Liver (tissue), 9 donors: ENCODE measurements around the gene RCBTB1. TPM values are rescaled to one million over a fixed set of nuclear protein-coding genes. Genes with fewer than 3 reads are reported as not detected.
"Not testable (repeated sequence)": the region's sequence is repeated elsewhere in the genome, so short reads cannot be mapped to it uniquely, and the experiment has no call there.

Experiments used
- DNase-seq: peaks from one replicate; pipeline ENCODE4 v3.0.0-alpha.2; 2017; ENCODE audit warnings: low spot score
- H3K27ac ChIP-seq, 2 donors: one replicate each; pipeline ENCODE4 v1.7.0; 2013; ENCODE audit warnings: inconsistent platforms in 2 of 2, low read length in 2 of 2, control low read depth in 1 of 2, low read depth in 1 of 2, mild to moderate bottlenecking in 1 of 2
- H3K27me3 ChIP-seq, 4 donors: one replicate each; pipeline versions ENCODE4 v1.6.1 to v1.7.0; 2013; ENCODE audit warnings: low read length in 3 of 4, inconsistent platforms in 1 of 4, mild to moderate bottlenecking in 1 of 4, moderate library complexity in 1 of 4; ENCODE audit not compliant: control insufficient read depth in 4 of 4, insufficient read depth in 4 of 4
- H3K36me3 ChIP-seq, 4 donors: one replicate each; pipeline versions ENCODE4 v1.6.1 to v1.7.0; 2013; ENCODE audit warnings: low read length in 3 of 4, mild to moderate bottlenecking in 3 of 4, low read depth in 1 of 4, moderate library complexity in 1 of 4; ENCODE audit not compliant: control insufficient read depth in 4 of 4, insufficient read depth in 3 of 4
- H3K4me1 ChIP-seq, 4 donors: one replicate each; pipeline versions ENCODE4 v1.6.1 to v1.7.0; 2013; ENCODE audit warnings: low read length in 3 of 4, mild to moderate bottlenecking in 3 of 4, moderate library complexity in 1 of 4; ENCODE audit not compliant: control insufficient read depth in 4 of 4, insufficient read depth in 4 of 4
- H3K4me3 ChIP-seq, 3 donors: one replicate each; pipeline versions ENCODE4 v1.6.1 to v1.7.0; 2013; ENCODE audit warnings: low read length in 3 of 3, control low read depth in 1 of 3, low read depth in 1 of 3, mild to moderate bottlenecking in 1 of 3
- H3K9ac ChIP-seq, 2 donors: one replicate each; pipeline ENCODE4 v1.7.0; 2013; ENCODE audit warnings: low read length in 2 of 2, mild to moderate bottlenecking in 2 of 2, moderate library complexity in 2 of 2, control low read depth in 1 of 2, low read depth in 1 of 2
- H3K9me3 ChIP-seq, 4 donors: one replicate each; pipeline versions ENCODE4 v1.6.1 to v1.7.0; 2013; ENCODE audit warnings: low read length in 3 of 4; ENCODE audit not compliant: control insufficient read depth in 4 of 4
- FOXA1 ChIP-seq: IDR thresholded peaks from 2 replicates; pipeline ENCODE4 v1.6.1; 2016; ENCODE audit warnings: antibody characterized with exemption
- FOXA2 ChIP-seq: IDR thresholded peaks from 2 replicates; pipeline ENCODE4 v1.6.1; 2016; ENCODE audit warnings: antibody characterized with exemption
- GABPA ChIP-seq, 2 donors: IDR thresholded peaks in 1 of 2; conservative IDR thresholded peaks in 1 of 2; 2 replicates each; pipeline ENCODE4 v1.6.1; 2016; ENCODE audit warnings: antibody characterized with exemption in 2 of 2, mild to moderate bottlenecking in 1 of 2, moderate library complexity in 1 of 2
- HNF4G ChIP-seq: IDR thresholded peaks from 2 replicates; pipeline ENCODE4 v1.6.1; 2016; ENCODE audit warnings: antibody characterized with exemption
- JUND ChIP-seq, 2 donors: IDR thresholded peaks; 2 replicates each; pipeline ENCODE4 v1.6.1; 2016; ENCODE audit warnings: antibody characterized with exemption in 2 of 2
- NR2F2 ChIP-seq: IDR thresholded peaks from 2 replicates; pipeline ENCODE4 v1.6.1; 2016; ENCODE audit warnings: antibody characterized with exemption
- RAD21 ChIP-seq, 2 donors: IDR thresholded peaks; 2 replicates each; pipeline ENCODE4 v1.6.1; 2016; ENCODE audit warnings: antibody characterized with exemption in 2 of 2, mild to moderate bottlenecking in 2 of 2
- RXRA ChIP-seq, 2 donors: IDR thresholded peaks; 2 replicates each; pipeline ENCODE4 v1.6.1; 2017 to 2018; ENCODE audit warnings: antibody characterized with exemption in 2 of 2, mild to moderate bottlenecking in 1 of 2
- SP1 ChIP-seq: IDR thresholded peaks from 2 replicates; pipeline ENCODE4 v1.6.1; 2018; ENCODE audit warnings: antibody characterized with exemption, mild to moderate bottlenecking
- YY1 ChIP-seq: IDR thresholded peaks from 2 replicates; pipeline ENCODE4 v1.6.1; 2016; ENCODE audit warnings: antibody characterized with exemption, mild to moderate bottlenecking
- WGBS: extraction: QIAGEN DNeasy Blood & Tissue Kit; methylation state at CpG from one replicate; pipeline ENCODE4 v1.1.7; 2013; 5-methylcytosine and 5-hydroxymethylcytosine counted together
- polyA plus RNA-seq, 2 donors: library from polyadenylated mRNA; stranded (reverse) in 1 of 2; unstranded in 1 of 2; fragments of 200-250 nt in 1 of 2; fragments of >200 nt in 1 of 2; fragmentation: Nextera tagmentation in 1 of 2; extraction: Ambion mirVana in 1 of 2; gene quantifications; one replicate each; pipeline versions ENCODE4 v1.2.1 to v1.2.3, GENCODE V29; 2013 to 2015
- total RNA-seq, 2 donors: library from RNA; depleted of rRNA; stranded (reverse); fragments of >200 nt; gene quantifications; one replicate each; pipeline ENCODE4 v1.2.3, GENCODE V29; 2014
- TF ChIP-seq, protein P1 (sequence below): IDR thresholded peaks from 2 replicates; pipeline ENCODE4 v1.6.1; 2016; ENCODE audit warnings: antibody characterized with exemption
- TF ChIP-seq, protein P2 (sequence below): IDR thresholded peaks from 2 replicates; pipeline ENCODE4 v1.6.1; 2016; ENCODE audit warnings: antibody characterized with exemption
- TF ChIP-seq, protein P3 (sequence below): fragments of 150-350 bp; IDR thresholded peaks from 2 replicates; pipeline ENCODE4 v1.5.1; 2017; ENCODE audit warnings: improper control_type of control experiment, low read depth, low read length; ENCODE audit not compliant: missing input control
- donor health status: healthy.
- donor health status: healthy.
- donor health status: healthy.
- donor health status: healthy.
- donor health status: healthy.

Gene RCBTB1
- total and polyA plus RNA-seq, 4 donors: 3.9 to 9.0 (median 6.5) TPM

DNA sequence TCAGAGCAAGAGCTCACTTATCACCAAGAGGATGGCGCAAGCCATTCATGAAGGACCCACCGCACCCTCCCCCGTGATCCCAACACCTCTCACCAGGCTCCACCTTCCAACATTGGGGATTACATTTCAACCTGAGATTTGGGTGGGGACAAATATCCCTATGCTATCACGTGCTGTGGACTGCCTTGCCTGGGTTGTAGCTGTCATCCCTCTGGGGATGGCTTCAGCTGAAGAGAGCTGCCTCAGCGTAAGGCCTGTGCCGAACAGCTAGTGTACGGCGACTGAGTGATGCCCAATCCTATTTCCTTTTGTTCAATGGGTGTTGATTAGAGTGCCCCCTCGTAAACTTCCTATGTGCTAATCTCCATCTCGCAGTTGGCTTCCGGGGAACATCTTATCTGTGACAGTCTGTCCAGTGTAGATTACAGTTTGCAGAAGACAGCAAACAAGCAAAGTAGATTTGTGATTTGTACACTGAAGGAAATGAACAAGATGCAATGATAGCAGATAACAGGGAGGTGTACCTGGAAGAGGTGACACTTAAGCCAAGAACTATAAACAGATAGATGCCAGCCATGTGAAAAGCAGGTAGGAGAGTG, 11.8 kb upstream of the RCBTB1 start:
- no peak overlapping the region for H3K4me3 ChIP-seq
- H3K27me3 ChIP-seq: no peaks in the 10 kb centered on the region
- no peaks in the 10 kb centered on the region for H3K36me3 ChIP-seq
- WGBS: 73% methylated on average over 11 of the region's 11 CpGs
- DNase-seq: no peak
- no peak overlapping the region for H3K9ac ChIP-seq
- TF ChIP-seq GABPA (IDR thresholded peaks at IDR 0.05 in 1 of 2, conservative IDR thresholded peaks at IDR 0.05 in 1 of 2) (no peak), YY1 (no peak), FOXA2 (no peak), SP1 (no peak), HNF4G (no peak)
- TF ChIP-seq, protein P1, sequence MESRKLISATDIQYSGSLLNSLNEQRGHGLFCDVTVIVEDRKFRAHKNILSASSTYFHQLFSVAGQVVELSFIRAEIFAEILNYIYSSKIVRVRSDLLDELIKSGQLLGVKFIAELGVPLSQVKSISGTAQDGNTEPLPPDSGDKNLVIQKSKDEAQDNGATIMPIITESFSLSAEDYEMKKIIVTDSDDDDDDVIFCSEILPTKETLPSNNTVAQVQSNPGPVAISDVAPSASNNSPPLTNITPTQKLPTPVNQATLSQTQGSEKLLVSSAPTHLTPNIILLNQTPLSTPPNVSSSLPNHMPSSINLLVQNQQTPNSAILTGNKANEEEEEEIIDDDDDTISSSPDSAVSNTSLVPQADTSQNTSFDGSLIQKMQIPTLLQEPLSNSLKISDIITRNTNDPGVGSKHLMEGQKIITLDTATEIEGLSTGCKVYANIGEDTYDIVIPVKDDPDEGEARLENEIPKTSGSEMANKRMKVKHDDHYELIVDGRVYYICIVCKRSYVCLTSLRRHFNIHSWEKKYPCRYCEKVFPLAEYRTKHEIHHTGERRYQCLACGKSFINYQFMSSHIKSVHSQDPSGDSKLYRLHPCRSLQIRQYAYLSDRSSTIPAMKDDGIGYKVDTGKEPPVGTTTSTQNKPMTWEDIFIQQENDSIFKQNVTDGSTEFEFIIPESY: no peak
- no peaks in the 10 kb centered on the region for H3K4me1 ChIP-seq
- H3K9me3 ChIP-seq: no peaks in the 10 kb centered on the region
- H3K27ac ChIP-seq: no peak overlapping the region

DNA sequence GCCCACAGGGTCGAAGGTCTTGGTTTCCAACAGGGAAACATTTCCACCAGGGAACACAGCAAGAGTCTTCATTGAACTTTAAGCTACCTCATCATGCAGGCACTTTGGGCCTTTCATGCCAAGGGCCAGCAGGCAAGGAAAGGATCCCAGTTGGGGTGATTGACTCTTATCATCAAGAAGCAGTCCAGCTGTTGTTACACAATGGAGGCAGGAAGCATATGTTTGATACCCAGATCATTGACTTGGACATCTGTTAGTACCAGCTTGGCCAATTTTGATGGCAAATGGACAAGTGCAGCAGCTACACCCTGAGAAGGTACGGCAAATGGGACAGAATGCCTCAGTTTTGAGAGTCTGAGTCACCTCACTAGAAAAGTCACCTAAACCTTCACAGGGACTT, 10.9 kb upstream of the RCBTB1 start:
- H3K27ac ChIP-seq: no peak overlapping the region
- 52% methylated on average over 2 of the region's 2 CpGs for WGBS
- H3K36me3 ChIP-seq: no peaks in the 10 kb centered on the region
- H3K27me3 ChIP-seq: no peaks in the 10 kb centered on the region
- TF ChIP-seq JUND (IDR thresholded peaks at IDR 0.05): no peak
- TF ChIP-seq RXRA (IDR thresholded peaks at IDR 0.05): no peak
- TF ChIP-seq, protein P2, sequence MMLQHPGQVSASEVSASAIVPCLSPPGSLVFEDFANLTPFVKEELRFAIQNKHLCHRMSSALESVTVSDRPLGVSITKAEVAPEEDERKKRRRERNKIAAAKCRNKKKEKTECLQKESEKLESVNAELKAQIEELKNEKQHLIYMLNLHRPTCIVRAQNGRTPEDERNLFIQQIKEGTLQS: no peak
- TF ChIP-seq, protein P1: no peak
- no peak overlapping the region for H3K4me3 ChIP-seq
- no peak for DNase-seq
- H3K4me1 ChIP-seq: no peaks in the 10 kb centered on the region
- H3K9ac ChIP-seq: no peak overlapping the region
- H3K9me3 ChIP-seq: no peaks in the 10 kb centered on the region

DNA sequence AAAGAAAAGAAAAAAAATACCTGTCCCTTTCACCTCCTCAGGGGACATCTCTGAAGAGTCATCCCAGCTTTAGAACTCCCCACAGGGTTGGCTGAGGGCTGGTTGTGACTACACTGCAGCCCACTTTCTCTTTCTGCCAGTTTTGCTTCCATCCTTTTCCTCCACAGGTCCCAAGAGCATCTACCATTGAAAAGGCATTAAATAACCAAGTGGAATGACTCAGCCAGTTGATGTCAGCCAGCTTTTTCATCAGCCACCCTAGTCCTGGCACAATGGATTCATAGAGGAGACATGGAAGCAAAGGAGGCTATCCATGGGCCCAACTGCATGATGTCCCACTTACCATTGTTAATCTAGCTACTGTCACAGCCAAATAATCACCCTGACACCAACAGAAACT, 9.2 kb upstream of the RCBTB1 start:
- no peak overlapping the region for H3K4me3 ChIP-seq
- no peaks in the 10 kb centered on the region for H3K4me1 ChIP-seq
- H3K27ac ChIP-seq: no peak overlapping the region
- H3K27me3 ChIP-seq: no peaks in the 10 kb centered on the region
- no peaks in the 10 kb centered on the region for H3K36me3 ChIP-seq
- no peaks in the 10 kb centered on the region for H3K9me3 ChIP-seq
- no peak overlapping the region for H3K9ac ChIP-seq
- TF ChIP-seq RAD21 (IDR thresholded peaks at IDR 0.05) (no peak), FOXA1 (no peak), JUND (IDR thresholded peaks at IDR 0.05) (no peak), GABPA (IDR thresholded peaks at IDR 0.05 in 1 of 2, conservative IDR thresholded peaks at IDR 0.05 in 1 of 2) (no peak), RXRA (IDR thresholded peaks at IDR 0.05) (no peak), YY1 (no peak), NR2F2 (no peak), FOXA2 (no peak)
- TF ChIP-seq, protein P1: no peak
- TF ChIP-seq, protein P3, sequence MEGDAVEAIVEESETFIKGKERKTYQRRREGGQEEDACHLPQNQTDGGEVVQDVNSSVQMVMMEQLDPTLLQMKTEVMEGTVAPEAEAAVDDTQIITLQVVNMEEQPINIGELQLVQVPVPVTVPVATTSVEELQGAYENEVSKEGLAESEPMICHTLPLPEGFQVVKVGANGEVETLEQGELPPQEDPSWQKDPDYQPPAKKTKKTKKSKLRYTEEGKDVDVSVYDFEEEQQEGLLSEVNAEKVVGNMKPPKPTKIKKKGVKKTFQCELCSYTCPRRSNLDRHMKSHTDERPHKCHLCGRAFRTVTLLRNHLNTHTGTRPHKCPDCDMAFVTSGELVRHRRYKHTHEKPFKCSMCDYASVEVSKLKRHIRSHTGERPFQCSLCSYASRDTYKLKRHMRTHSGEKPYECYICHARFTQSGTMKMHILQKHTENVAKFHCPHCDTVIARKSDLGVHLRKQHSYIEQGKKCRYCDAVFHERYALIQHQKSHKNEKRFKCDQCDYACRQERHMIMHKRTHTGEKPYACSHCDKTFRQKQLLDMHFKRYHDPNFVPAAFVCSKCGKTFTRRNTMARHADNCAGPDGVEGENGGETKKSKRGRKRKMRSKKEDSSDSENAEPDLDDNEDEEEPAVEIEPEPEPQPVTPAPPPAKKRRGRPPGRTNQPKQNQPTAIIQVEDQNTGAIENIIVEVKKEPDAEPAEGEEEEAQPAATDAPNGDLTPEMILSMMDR: no peak
- DNase-seq: no peak

DNA sequence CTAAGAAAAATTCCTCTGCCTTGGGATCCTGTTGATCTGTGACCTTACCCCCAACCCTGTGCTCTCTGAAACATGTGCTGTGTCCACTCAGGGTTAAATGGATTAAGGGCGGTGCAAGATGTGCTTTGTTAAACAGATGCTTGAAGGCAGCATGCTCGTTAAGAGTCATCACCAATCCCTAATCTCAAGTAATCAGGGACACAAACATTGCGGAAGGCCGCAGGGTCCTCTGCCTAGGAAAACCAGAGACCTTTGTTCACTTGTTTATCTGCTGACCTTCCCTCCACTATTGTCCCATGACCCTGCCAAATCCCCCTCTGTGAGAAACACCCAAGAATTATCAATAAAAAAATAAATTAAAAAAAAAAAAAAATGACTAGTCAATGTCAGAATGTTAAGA, 8.5 kb upstream of the RCBTB1 start:
- not testable (repeated sequence) for DNase-seq, H3K27ac ChIP-seq, H3K27me3 ChIP-seq, H3K36me3 ChIP-seq, H3K9me3 ChIP-seq, H3K4me3 ChIP-seq, H3K4me1 ChIP-seq, H3K9ac ChIP-seq
- 84% methylated on average over 3 of the region's 4 CpGs for WGBS
